ENCODE measurements around the gene ABCB6. TPM values are rescaled to one million over a fixed set of nuclear protein-coding genes. Genes with fewer than 3 reads are reported as not detected.

The ABCB6 gene
- total RNA-seq, 1 donor from 2014 or later = 46.1 TPM

GRCh38 chr2:219213486-219214071, 5.2 kb downstream of the ABCB6 start:
- TF ChIP-seq CTCF (IDR thresholded peaks at IDR 0.05; ENCODE audit: insufficient read depth, low read length, severe bottlenecking) = no peak
- FAIRE-seq (no peak), DNase-seq (ENCODE audit: low read depth) (no peak)
- Histone ChIP-seq H3K27me3 (ENCODE audit: control insufficient read depth, insufficient read depth, low read length) (no peaks in the 10 kb centered on the region), H3K4me3 (ENCODE audit: low read depth, low read length) (no peak overlapping the region), H3K36me3 (ENCODE audit: control insufficient read depth, insufficient read depth, low read length) (peaks cover 55% of the 10 kb centered on the region)

- no peak for DNase-seq (ENCODE audit: low read depth)
- peaks cover 55% of the 10 kb centered on the region for H3K36me3 ChIP-seq (ENCODE audit: control insufficient read depth, insufficient read depth, low read length)
- H3K27me3 ChIP-seq (ENCODE audit: control insufficient read depth, insufficient read depth, low read length) = no peaks in the 10 kb centered on the region
- FAIRE-seq = no peak
- no peak overlapping the region for H3K4me3 ChIP-seq (ENCODE audit: low read depth, low read length)
- TF ChIP-seq CTCF (IDR thresholded peaks at IDR 0.05; ENCODE audit: insufficient read depth, low read length, severe bottlenecking) = no peak
These were observed 5.7 kb downstream of the ABCB6 start for GRCh38 chr2:219213026-219213415.

- no peak for DNase-seq (ENCODE audit: low read depth)
- Histone ChIP-seq H3K36me3 (ENCODE audit: control insufficient read depth, insufficient read depth, low read length) (peaks cover 45% of the 10 kb centered on the region), H3K4me3 (ENCODE audit: low read depth, low read length) (no peak overlapping the region), H3K27me3 (ENCODE audit: control insufficient read depth, insufficient read depth, low read length) (no peaks in the 10 kb centered on the region)
- FAIRE-seq = no peak
- no peak for TF ChIP-seq CTCF (IDR thresholded peaks at IDR 0.05; ENCODE audit: insufficient read depth, low read length, severe bottlenecking)
These were observed 7.8 kb downstream of the ABCB6 start for GRCh38 chr2:219210886-219211362.

- Histone ChIP-seq H3K36me3 (ENCODE audit: control insufficient read depth, insufficient read depth, low read length) (peaks cover 41% of the 10 kb centered on the region), H3K27me3 (ENCODE audit: control insufficient read depth, insufficient read depth, low read length) (no peaks in the 10 kb centered on the region), H3K4me3 (ENCODE audit: low read depth, low read length) (no peak overlapping the region)
- DNase-seq (ENCODE audit: low read depth) (no peak), FAIRE-seq (no peak)
- TF ChIP-seq CTCF (IDR thresholded peaks at IDR 0.05; ENCODE audit: insufficient read depth, low read length, severe bottlenecking) = no peak
These were observed 8.4 kb downstream of the ABCB6 start for GRCh38 chr2:219210196-219210885.

- DNase-seq (ENCODE audit: low read depth) (no peak), FAIRE-seq (no peak)
- Histone ChIP-seq H3K4me3 (ENCODE audit: low read depth, low read length) (no peak overlapping the region), H3K36me3 (ENCODE audit: control insufficient read depth, insufficient read depth, low read length) (peaks cover 35% of the 10 kb centered on the region), H3K27me3 (ENCODE audit: control insufficient read depth, insufficient read depth, low read length) (no peaks in the 10 kb centered on the region)
- no peak for TF ChIP-seq CTCF (IDR thresholded peaks at IDR 0.05; ENCODE audit: insufficient read depth, low read length, severe bottlenecking)
These were observed 9.2 kb downstream of the ABCB6 start for GRCh38 chr2:219209236-219210195.

All from bronchial epithelial cell (primary cell).